PC-3 (cell line): Measurements from ENCODE around the gene DIAPH3.

ENCODE experiments used
- EZH2 ChIP-seq: fragments of 300-600 bp; sonication (generic); IDR thresholded peaks from one replicate; pipeline ENCODE4 v1.6.1; 2017; ENCODE audit warnings: antibody characterized with exemption, mild to moderate bottlenecking, low read length; ENCODE audit not compliant: unreplicated experiment
- EZH2phosphoT487 ChIP-seq: fragments of 300-600 bp; sonication (generic); IDR thresholded peaks from 2 replicates; pipeline ENCODE4 v1.6.1; 2018; ENCODE audit warnings: mild to moderate bottlenecking, antibody characterized with exemption, low read length, borderline replicate concordance
- TF ChIP-seq, protein P1 (sequence below): fragments of 300-600 bp; sonication (generic); conservative IDR thresholded peaks from 2 replicates; pipeline ENCODE4 v1.5.1; 2017; ENCODE audit warnings: antibody characterized with exemption, low read depth, mild to moderate bottlenecking, low read length

DNA sequence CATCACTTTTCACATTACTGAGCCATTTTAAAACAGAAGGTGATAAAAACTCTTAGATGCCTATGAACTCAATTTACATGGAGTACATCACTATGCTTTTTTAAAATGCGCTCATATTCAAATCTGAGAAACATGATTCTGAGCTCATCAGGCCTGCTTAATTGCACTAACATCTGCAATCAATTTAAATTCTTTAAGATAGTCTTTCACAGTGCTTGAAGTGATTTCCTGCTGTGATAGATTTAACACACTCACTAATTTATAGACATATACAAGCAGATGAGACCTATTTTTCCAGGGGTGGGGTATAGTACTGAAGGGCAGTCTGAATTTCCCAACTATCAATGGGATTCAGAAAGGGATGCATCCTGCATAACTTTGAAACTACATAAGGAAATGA is 82.9 kb downstream of the DIAPH3 start:
- TF ChIP-seq, protein P1, sequence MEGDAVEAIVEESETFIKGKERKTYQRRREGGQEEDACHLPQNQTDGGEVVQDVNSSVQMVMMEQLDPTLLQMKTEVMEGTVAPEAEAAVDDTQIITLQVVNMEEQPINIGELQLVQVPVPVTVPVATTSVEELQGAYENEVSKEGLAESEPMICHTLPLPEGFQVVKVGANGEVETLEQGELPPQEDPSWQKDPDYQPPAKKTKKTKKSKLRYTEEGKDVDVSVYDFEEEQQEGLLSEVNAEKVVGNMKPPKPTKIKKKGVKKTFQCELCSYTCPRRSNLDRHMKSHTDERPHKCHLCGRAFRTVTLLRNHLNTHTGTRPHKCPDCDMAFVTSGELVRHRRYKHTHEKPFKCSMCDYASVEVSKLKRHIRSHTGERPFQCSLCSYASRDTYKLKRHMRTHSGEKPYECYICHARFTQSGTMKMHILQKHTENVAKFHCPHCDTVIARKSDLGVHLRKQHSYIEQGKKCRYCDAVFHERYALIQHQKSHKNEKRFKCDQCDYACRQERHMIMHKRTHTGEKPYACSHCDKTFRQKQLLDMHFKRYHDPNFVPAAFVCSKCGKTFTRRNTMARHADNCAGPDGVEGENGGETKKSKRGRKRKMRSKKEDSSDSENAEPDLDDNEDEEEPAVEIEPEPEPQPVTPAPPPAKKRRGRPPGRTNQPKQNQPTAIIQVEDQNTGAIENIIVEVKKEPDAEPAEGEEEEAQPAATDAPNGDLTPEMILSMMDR, result no peak
- TF ChIP-seq EZH2phosphoT487 (no peak), EZH2 (no peak)
